Body of pancreas (tissue), 4 donors: ENCODE measurements around the gene GGCX. TPM values are rescaled to one million over a fixed set of nuclear protein-coding genes. Genes with fewer than 3 reads are reported as not detected.
"Not testable (repeated sequence)": the region's sequence is repeated elsewhere in the genome, so short reads cannot be mapped to it uniquely, and the experiment has no call there.

Experiments
- ATAC-seq: fragments of 150-250 bp; one replicate; pipeline ENCODE4 v1.9.1; 2016
- DNase-seq, 4 donors: peaks; one replicate each; pipeline ENCODE4 v3.0.0-alpha.2; 2019
- H3K27ac ChIP-seq, 4 donors: fragments of 200-600 bp; sonication (generic); 1 replicate in 3 of 4; 2 replicates in 1 of 4; pipeline versions ENCODE4 v1.5.1 to v1.6.1; 2016 to 2019; ENCODE audit warnings: mild to moderate bottlenecking in 1 of 4, mixed read lengths in 1 of 4, moderate library complexity in 1 of 4
- H3K27me3 ChIP-seq, 2 donors: fragments of 200-600 bp; sonication (generic); one replicate each; pipeline ENCODE4 v1.6.0; 2016; ENCODE audit warnings: mild to moderate bottlenecking in 1 of 2
- H3K36me3 ChIP-seq, 2 donors: fragments of 200-600 bp; sonication (generic); replicated peaks in 1 of 2; 2 replicates each; pipeline ENCODE4 v1.5.1; 2016; ENCODE audit warnings: low read depth in 2 of 2; ENCODE audit not compliant: insufficient read depth in 1 of 2
- H3K4me1 ChIP-seq: fragments of 200-600 bp; sonication (generic); one replicate; pipeline ENCODE4 v1.6.0; 2016
- H3K4me3 ChIP-seq, 2 donors: fragments of 200-600 bp; sonication (generic); 1 replicate in 1 of 2; 2 replicates in 1 of 2; pipeline ENCODE4 v1.5.1; 2016 to 2019
- H3K9me3 ChIP-seq, 3 donors: fragments of 200-600 bp; sonication (generic); 1 replicate in 2 of 3; 2 replicates in 1 of 3; pipeline ENCODE4 v1.5.1; 2016
- CTCF ChIP-seq, 7 experiments: fragments of 450-650 bp in 4 of 7; fragments of 200-600 bp in 3 of 7; sonication (generic) in 3 of 7; IDR thresholded peaks; one replicate each; pipeline ENCODE4 v1.5.1; 2016 to 2019; ENCODE audit warnings: antibody characterized with exemption in 7 of 7
- POLR2A ChIP-seq, 3 donors: fragments of 450-650 bp; IDR thresholded peaks; one replicate each; pipeline ENCODE4 v1.6.1; 2016; ENCODE audit warnings: antibody characterized with exemption in 3 of 3, mild to moderate bottlenecking in 2 of 3
- WGBS, 2 donors: methylation state at CpG; one replicate each; pipeline ENCODE4 v1.1.5; 2017; 5-methylcytosine and 5-hydroxymethylcytosine counted together
- intact Hi-C: fragments of 100-400 bp; cut with DNase I; formaldehyde crosslinking; loops from one replicate; pipeline ENCODE4 v1.15.1; 2023
- total RNA-seq, 2 donors: library from RNA; depleted of rRNA; stranded (reverse); fragments of >200 nt; gene quantifications; one replicate each; pipeline ENCODE4 v1.1.0, GENCODE V29; 2016

Gene GGCX
- total RNA-seq, 2 donors from 2014 or later = 35.5 to 48.1 TPM

GRCh38 chr2:85548608-85548900 is 12.7 kb downstream of the GGCX start:
- H3K4me3 ChIP-seq = no peak overlapping the region
- H3K9me3 ChIP-seq = no peaks in the 10 kb centered on the region
- peak overlapping the region in 3 of 4 donors; percentile 6 to 99 (median 72) for H3K27ac ChIP-seq
- H3K36me3 ChIP-seq = peaks cover 9 to 21% of the 10 kb centered on the region in 2 donors
- intact Hi-C loops = no loop called here
- no peak for TF ChIP-seq POLR2A (IDR thresholded peaks at IDR 0.05)
- DNase-seq (no peak), ATAC-seq (no peak)
- WGBS, 2 donors = 35 to 47% methylated on average over 2 of the region's 2 CpGs
- H3K4me1 ChIP-seq = peaks cover 42% of the 10 kb centered on the region
- H3K27me3 ChIP-seq = no peaks in the 10 kb centered on the region

DNA sequence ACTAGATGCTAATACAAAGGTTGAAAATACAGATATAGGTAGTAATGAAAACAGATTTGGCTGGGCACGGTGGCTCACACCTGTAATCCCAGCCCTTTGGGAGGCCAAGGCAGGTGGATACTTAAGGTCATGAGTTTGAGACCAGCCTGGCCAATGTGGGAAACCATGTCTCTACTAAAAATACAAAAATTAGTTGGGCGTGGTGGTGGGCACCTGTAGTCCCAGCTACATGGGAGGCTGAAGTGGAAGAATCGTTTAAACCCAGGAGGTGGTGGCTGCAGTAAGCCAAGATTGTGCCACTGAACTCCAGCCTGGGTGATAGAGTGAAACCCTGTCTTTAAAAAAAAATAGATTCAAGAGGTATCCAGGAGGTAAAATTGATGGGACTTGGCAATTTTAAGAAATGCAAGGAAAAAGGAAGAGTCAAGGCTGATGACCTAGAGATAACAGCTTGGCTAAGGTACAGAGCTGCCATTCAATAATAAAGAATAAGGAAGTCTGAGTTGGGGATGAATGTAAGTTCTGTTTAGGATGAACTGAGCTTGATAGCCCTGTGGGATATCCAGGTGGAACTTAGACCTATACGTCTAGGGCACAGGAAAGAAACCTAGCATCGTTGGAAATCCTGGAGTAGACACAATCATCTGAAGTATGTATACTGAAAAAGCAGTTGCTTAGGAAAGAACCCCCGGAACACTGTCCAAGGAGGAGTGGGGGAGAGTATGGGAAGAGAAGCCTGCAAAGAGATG is 13.3 kb downstream of the GGCX start:
- peak in 2 of 3 donors; percentile 7 to 20 for TF ChIP-seq POLR2A (IDR thresholded peaks at IDR 0.05)
- no peak for TF ChIP-seq CTCF (IDR thresholded peaks at IDR 0.05)
- Histone ChIP-seq H3K36me3 (peaks cover 9 to 21% of the 10 kb centered on the region in 2 donors), H3K4me1 (peaks cover 47% of the 10 kb centered on the region), H3K27me3 (no peaks in the 10 kb centered on the region), H3K9me3 (no peaks in the 10 kb centered on the region), H3K4me3 (no peak overlapping the region), H3K27ac (peak overlapping the region in 2 of 4 donors; percentile 72 to 99)
- intact Hi-C loops = no loop called here
- DNase-seq = peak in 2 of 4 donors; percentile 33 to 40
- 31 to 43% methylated on average over 6 of the region's 6 CpGs for WGBS, 2 donors
- no peak for ATAC-seq

DNA sequence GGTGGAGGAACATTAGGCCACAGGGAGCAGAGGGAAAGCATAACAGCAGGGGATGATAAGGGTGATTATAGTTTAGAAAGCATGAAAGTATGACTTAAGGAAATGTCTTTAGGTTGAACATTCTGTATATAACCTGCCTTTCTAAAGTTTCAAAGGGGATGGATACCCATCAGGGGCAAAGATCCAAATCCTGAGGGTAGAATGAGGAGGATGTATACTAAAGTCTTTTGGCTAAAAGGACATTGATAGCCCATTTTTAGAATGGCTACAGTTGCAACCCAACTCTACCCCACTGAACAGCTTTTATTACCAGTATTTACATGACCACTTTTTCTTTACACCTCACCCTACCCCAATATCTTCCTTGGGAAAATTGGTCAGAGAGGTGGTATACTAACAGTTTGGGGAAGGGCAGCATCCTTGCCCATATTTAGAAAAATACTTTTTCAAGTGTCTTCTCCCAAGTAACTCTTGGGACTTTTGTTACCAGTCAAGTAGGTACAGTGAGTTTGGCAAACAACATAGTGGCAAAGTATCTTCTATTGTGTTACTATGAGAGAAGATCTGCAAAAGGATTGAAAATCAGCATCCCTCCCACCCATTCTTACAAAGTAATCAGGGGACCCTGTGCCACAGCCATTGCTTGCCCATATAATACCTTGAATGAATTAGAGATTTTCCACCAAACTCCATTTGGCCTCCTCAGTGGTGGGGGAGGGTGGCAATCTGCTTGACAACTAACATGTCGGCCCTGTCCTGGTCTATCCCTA is 14.0 kb downstream of the GGCX start:
- 29 to 47% methylated on average over 1 of the region's 1 CpG for WGBS, 2 donors

GRCh38 chr2:85545780-85546240 is 15.5 kb downstream of the GGCX start:
- TF ChIP-seq CTCF (IDR thresholded peaks at IDR 0.05) = no peak
- TF ChIP-seq POLR2A (IDR thresholded peaks at IDR 0.05) = no peak

More for the DNA sequence above, 14.0 kb downstream of the GGCX start:
- ATAC-seq = peak; percentile 6
- TF ChIP-seq CTCF (IDR thresholded peaks at IDR 0.05) (no peak), POLR2A (IDR thresholded peaks at IDR 0.05) (peak in 1 of 3 donors; percentile 15)
- Histone ChIP-seq H3K9me3 (no peaks in the 10 kb centered on the region), H3K4me3 (no peak overlapping the region), H3K36me3 (peaks cover 16 to 28% of the 10 kb centered on the region in 2 donors), H3K27me3 (no peaks in the 10 kb centered on the region), H3K4me1 (peaks cover 52% of the 10 kb centered on the region), H3K27ac (peak overlapping the region; percentile 27 to 99 (median 58))
- intact Hi-C loops = no loop called here
- DNase-seq = peak in 2 of 4 donors; percentile 50 to 51

DNA sequence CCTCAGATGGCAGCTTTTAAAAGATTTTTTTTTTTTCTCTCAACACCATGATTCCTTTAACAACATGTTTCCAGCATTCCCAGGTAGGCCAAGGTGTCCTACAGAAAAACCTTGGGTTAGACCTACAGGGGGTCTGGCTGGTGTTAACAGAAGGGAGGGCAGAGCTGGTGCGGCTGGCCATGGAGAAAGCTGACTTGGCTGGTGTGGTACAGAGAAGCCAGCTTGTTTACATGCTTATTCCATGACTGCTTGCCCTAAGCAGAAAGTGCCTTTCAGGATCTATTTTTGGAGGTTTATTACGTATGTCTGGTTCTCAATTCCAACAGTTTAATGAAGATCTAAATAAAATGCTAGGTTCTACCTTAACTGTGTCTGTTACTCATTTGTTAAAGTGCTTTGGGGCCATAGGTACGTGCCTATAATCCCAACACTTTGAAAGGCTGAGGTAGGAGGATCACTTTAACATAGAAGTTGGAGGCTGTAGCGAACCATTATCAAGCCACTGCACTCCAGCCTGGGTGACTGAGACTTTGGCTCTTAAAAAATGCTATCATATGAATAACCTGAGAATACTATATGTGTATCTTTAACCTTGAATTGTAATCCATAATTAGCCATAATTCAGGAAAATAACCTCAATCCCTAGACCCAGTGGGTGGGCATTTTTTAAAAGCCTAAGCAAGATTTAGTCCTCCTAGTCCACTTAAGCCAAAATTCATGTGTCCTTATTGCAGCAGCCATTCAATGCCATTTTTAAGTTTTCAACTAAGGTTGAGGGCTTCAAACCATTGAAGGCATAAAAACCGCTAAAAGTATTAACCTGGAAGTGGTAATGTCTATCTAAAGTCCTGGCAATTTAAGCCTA is 16.1 kb downstream of the GGCX start:
- ATAC-seq, H3K9me3 ChIP-seq, H3K4me3 ChIP-seq, DNase-seq, intact Hi-C loops, H3K27me3 ChIP-seq: not testable (repeated sequence)
- H3K27ac ChIP-seq = peak overlapping the region; percentile 12 to 99 (median 51)
- peaks cover 63% of the 10 kb centered on the region for H3K4me1 ChIP-seq
- 66 to 71% methylated on average over 4 to 5 of the region's 5 CpGs for WGBS, 2 donors
- H3K36me3 ChIP-seq = peaks cover 18 to 36% of the 10 kb centered on the region in 2 donors

More at GRCh38 chr2:85545780-85546240, 15.5 kb downstream of the GGCX start:
- intact Hi-C loops = no loop called here
- H3K36me3 ChIP-seq = peaks cover 18 to 36% of the 10 kb centered on the region in 2 donors
- ATAC-seq (no peak), DNase-seq (peak in 1 of 4 donors; percentile 37)
- 63 to 67% methylated on average over 5 of the region's 5 CpGs for WGBS, 2 donors
- no peaks in the 10 kb centered on the region for H3K27me3 ChIP-seq
- H3K27ac ChIP-seq = peak overlapping the region in 3 of 4 donors; percentile 45 to 99 (median 72)
- peaks cover 59% of the 10 kb centered on the region for H3K4me1 ChIP-seq
- H3K9me3 ChIP-seq = no peaks in the 10 kb centered on the region
- H3K4me3 ChIP-seq = no peak overlapping the region
